Fibroblast of gingiva (primary cell): ENCODE data around the gene CA7.
"Not testable (repeated sequence)": the region's sequence is repeated elsewhere in the genome, so short reads cannot be mapped to it uniquely, and the experiment has no call there.

ENCODE experiments used
- DNase-seq: peaks from one replicate; pipeline ENCODE4 v3.0.0-alpha.2; 2011; ENCODE audit warnings: low read depth

Gene CA7

DNA sequence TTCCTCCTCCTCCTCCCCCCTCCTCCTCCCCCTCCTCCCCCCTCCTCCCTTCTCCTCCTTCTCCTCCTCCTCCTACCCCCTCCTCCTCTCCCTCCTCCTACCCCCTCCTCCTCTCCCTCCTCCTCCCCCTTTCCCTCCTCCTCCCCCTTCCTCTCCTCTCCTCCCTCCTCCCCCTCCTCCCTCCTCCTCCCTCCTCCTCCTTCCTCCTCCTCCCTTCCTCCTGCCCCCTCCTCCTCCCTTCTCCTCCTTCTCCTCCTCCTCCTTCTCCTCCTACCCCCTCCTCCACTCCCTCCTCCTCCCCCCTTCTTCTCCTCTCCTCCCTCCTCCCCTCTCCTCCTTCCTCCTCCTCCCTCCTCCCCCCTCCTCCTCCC lies 29.5 kb downstream of the CA7 start:
- DNase-seq: no peak

DNA sequence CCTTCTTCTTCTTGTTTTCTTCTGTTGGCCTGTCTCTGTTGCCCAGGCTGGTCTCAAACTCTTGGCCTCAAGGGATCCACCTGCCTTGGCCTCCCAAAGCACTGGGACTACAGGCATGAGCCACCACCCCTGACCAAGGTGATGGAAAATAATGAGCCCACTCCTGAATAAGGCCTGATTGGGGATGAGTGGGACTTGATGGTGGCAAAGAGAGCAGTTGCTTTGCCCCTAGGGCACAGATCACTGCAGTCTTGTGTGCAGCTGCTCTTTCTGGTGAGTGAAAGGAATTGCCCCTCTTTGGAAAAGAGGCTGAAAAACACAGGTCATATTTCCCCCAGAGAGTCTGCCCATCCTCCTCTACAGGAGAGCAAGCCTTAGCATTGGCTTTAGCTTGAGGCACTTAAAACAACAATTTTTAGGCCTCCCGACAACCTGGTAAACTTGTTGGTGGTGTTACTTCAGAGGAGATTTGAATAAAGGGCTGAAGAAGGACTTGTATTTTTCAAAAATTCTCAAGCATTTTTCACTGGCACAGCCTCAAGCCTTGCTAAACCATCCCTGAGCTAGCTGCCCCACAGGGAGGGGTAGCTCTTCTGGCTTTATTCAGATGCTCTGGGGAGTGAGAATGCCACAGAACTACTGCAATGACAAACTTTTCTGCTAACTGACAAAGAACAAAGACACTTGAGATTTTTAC lies 30.0 kb downstream of the CA7 start:
- peak; percentile 70 for DNase-seq

DNA sequence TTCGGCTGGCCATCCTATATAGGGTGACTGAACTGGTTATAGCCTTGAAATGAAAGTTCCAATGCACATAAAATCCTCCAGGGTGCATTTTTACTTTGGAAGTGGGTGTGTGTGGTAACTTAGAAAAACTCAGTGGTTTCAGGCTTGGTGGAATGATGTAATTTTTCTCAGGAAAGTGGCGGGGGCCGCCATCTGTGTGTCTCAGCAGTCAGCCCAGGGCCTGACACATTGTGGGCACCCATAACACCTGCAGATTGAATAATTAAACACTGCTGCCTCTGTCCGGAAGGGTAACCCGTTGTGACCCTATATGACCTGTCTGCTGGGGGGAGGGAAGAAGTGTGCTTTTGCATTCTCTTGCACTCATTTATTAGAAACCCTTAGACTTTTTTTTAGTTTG lies 33.9 kb downstream of the CA7 start:
- no peak for DNase-seq

DNA sequence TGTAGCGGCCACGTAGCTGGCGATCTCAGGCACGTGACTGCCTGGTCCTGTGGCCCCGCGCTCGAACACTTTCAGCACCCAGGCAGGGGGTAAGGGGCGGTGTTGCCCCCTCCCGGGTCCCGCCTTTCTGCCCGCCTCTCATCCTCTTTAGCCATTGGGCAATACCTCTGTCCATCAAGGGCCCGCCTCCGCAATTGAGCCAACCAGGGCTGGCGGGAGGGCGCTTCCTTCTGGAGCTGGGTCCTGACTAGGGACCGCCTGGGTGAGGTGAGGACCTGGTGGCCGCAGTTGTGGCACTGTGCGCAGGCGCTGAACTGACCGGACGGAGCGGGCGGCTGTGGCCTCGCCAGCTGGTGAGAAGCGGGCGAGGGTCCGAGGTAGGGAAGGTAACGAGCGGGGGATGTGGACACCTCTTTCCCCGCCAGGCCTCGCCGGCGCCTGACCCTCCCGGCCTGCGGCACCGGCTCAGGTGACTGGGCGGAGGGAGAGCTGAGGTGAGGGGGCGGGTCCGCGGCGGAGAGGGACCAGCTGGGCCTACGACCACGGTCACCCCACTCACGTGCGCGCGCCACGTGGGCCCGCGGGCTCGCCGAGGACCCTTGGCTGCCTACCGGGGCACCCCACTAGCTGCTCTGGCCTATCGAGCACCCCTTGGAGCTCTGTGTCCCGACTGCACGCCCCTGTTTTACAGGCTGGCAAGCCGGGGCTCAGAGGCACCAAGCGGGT lies 36.2 kb downstream of the CA7 start, which contains the start of gene PDP2:
TSS of gene PDP2 (plus strand) at position 228 of the 726 bp plus-strand sequence. CDS start 3,770 bp downstream, outside the sequence.
- DNase-seq: peak; percentile 95

DNA sequence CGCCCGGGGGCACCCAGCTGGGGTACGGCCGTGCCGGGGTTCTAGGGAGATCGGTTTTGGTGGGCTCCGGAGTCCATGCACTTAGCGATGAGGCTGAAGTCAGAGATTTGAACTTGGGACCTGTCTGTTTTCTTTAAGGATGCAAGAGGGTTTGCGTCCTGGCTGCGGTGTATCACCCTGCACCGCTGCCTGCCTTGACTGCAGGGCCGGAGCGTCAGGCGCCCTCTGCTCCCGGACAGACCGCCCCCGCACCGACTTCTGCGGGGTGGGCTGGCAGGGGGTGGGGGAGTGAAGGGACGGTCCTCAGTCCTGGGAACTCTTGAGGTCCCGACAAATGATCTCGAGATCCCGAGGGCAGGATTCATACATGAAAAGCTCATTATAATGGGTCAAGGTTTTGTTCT lies 36.8 kb downstream of the CA7 start:
- DNase-seq: no peak

DNA sequence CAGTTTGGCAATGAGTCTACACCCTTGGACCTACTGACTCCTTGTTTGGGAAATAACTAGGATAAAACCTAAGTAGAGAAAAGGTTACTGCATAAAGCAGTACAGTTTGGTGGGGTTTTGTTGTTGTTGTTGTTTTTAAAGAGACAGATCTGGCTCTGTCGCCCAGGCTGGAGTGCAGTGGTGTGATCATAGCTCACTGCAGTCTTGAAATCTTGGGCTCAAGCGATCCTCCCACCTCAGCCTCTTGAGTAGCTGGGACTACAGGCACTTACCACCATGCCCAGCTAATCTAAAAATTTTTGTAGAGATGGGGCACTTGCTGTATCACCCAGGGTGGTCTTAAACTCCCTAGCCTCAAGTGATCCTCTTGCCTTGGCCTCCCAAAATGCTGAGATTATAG lies 37.3 kb downstream of the CA7 start:
- no peak for DNase-seq

DNA sequence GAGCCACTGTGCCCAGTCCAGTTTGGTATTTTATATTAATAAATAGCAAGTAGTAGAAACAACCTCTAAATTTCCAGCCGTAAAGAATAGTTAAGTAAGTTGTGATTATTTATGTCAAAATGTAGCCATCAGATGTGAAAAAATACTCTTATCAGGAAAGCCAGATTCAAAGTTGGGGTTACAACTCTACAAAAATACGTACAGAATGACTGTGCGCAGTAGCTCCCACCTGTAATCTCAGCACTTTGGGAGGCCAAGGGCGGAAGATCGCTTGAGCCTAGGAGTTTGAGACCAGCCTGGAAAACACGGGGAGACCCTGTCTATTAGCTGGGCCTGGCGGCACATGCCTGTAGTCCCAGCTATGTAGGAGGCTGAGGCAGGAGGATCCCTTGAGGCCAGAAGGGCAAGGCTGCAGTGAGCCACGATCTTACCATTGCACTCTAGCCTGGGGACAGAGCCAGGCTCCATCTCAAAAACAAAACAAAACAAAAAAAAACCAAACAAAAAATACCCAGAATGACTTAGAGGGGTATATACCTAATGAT lies 37.8 kb downstream of the CA7 start:
- DNase-seq: no peak

DNA sequence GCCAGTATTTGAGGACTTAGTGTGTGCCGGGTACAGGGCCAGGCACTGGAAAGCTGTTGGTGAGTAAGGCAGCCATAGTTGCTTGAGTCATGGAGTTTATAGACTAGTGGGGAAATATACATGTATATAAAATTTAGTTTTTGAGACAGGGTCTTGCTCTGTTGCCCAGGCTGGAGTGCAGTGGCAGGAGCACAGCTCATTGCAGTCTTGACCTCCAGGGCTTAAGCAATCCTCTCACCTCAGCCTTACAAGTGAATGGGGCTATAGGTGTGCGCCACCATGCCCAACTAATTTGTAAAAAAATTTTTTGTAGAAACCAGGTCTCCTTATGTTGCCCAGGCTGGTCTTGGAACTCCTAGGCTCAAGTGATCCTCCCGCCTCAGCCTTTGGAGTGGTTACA lies 38.5 kb downstream of the CA7 start:
- no peak for DNase-seq

DNA sequence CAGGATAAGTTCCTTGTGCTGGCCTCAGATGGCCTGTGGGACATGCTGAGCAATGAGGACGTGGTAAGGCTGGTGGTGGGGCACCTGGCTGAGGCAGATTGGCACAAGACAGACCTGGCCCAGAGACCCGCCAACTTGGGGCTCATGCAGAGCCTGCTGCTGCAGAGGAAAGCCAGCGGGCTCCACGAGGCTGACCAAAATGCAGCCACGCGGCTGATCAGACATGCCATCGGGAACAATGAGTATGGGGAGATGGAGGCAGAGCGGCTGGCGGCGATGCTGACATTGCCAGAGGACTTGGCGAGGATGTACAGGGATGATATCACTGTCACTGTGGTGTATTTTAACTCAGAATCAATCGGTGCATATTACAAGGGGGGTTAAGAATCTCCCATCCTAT lies 41.3 kb downstream of the CA7 start:
- no peak for DNase-seq

DNA sequence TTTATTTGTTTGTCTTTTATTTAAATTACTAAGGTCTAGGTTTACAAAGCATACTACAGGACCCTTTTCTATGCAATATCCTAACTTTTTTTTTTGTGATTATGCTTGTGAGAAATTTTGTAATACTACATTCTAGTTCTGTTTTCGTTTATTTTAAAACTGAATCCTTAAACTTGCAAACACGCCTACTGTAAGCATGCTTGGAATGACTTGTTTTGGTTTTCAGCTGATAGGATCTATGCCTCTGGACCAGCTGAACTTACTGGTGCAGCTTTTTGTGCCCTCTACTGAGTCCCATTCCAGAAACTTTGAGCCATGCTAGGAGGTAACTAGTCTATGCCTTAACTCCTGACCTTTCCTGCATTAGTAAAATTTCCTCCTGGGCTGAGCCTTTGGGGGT lies 42.1 kb downstream of the CA7 start:
- peak; percentile 50 for DNase-seq

DNA sequence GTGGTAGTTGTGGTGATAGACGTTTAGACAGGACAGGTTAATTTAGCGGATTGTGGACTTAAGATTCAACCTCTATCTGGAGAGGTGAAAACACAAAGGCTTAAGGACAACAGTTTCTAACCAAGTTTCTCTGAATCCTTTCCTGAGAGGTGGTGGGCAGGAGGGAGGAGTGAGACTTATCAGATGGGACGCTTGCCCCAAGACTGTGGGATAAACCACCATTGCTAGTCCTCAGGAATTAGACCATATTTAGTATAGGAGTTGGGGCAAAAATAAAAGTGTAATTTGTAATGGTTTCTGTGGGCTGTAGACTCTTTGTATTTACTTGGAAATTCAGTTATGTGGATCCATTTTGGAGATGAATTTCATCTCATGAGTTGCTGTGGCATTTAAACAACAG lies 42.7 kb downstream of the CA7 start:
- no peak for DNase-seq

DNA sequence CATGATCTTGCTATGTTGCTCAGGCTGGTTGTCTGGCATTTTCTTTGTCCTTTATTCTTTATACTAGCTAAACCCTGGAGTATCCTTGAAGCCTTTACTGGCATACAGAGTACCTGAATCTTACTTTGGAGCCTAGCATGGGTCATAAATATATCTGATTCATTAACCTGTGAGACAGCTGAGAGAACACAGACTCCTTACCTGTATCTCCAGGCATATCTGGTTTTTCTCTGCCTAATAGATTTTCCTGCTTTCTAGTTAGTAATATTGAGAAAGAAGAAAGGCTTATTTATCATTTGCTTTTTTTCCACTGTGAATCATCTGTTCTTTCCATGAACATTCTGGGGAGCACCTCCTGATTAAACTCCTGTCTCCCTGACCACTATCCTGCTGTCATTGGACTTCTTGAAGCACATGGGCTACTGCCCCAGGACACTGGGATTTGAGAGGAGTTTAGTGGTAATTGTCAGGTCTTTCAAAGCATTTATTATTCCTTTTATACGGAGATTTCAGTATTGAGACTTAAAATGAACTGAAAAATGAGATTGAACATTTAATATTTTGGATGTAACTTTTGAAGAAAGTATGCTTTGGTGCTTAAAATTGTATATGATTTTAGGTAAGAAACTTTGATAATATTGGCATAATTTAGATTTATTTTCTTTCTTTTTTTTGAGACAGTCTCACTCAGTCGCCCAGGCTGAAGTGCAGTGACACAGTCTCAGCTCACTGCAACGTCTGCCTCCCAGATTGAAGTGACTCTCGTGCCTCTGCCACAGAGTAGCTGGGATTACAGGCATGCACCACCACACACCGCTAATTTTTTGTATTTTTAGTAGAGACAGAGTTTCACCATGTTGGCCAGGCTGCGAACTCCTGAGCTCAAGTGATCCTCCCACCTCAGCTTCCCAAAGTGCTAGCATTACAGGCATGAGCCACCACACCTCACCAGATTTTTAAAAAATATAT lies 44.7 kb downstream of the CA7 start:
- DNase-seq: no peak

DNA sequence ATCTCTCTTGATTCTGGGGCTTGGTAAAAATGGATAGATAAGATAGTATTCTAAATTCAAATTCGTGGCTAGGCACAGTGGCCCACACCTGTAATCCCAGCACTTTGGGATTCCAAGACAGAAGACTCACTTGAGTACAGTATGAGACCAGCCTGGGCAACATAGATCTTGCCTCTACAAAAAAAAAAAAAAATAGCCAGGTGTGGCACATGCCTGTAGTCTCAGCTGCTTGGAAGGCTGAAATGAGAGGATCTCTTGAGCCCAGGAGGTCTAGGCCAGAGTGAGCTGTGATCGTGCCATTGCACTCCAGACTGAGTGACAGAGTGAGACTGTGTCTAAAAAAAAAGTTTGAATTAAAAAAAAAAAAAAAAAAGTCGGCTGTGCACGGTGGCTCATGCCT lies 45.4 kb downstream of the CA7 start:
- DNase-seq: no peak

DNA sequence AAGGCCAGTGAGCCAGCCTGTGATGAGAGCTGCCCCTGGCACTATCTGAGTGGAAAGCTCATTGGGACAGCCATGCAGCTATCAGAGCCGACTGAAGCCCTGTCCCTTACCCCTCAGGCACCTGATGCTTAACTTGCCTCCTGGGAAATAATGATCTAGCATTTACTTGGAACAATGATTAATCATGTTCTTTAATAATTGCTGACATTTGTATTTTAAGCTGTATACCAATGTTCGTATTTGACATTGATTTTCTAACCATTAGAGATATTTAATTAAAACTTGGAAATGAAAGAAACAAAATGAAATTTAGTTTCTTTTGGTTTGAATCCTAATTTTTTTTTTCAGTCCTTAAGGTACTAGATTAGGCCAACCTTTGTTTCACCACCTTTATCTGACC lies 46.6 kb downstream of the CA7 start:
- no peak for DNase-seq

DNA sequence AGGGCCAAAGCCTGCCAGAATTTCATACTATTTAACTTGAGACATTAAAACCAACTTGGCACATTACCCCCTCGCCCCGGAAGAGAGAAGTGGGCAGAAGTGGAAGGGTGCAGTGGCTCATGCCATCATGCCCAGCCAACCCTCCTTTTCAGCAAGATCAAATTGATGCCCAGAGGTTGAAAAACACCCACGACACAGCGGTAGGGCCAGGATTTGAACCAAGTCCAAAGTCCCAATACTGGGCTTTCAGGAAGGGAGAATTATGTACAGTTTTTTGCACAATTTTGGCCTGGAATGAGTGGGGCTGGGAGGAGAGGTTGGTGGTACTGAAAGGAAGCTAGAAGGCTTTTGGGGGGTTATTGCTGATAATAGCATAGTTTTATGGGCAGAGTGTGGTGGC lies 47.1 kb downstream of the CA7 start:
- DNase-seq: no peak

DNA sequence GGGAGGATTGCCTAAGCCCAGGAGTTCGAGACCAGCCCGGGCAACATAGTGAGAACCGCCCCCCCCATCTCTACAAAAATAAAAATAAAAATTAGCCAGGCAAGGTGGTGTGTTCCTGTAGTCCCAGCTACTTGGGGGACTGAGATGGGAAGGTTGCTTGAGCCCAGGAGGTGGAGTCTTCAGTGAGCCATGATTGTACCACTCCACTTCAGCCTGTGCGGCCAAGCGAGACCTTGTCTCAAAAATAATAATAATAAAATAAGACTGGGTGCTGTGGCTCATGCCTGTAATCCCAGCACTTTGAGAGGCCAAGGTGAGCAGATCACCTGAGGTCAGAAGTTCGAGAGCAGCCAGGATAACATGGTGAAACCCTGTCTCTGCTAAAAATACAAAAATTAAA lies 47.6 kb downstream of the CA7 start:
- no peak for DNase-seq

DNA sequence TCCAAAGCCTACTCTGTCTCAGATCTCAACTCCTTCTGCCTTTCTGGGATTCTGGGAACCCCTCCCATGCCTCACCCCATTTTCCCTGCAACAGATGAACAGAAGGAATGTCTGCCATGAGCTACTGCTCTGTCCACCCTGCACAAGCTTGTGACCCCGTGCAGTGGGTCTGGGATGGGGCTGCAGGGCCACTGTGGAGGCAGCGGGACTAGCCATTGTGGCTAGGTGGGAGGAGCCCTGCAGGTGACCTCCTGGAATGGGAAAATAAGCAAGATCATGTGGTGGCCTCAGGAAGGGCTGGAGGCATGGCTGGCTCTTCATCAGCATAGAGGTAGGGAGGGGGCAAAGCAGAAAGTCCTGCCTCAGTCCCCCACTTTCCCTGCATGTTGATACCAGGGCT lies 49.8 kb downstream of the CA7 start:
- no peak for DNase-seq

DNA sequence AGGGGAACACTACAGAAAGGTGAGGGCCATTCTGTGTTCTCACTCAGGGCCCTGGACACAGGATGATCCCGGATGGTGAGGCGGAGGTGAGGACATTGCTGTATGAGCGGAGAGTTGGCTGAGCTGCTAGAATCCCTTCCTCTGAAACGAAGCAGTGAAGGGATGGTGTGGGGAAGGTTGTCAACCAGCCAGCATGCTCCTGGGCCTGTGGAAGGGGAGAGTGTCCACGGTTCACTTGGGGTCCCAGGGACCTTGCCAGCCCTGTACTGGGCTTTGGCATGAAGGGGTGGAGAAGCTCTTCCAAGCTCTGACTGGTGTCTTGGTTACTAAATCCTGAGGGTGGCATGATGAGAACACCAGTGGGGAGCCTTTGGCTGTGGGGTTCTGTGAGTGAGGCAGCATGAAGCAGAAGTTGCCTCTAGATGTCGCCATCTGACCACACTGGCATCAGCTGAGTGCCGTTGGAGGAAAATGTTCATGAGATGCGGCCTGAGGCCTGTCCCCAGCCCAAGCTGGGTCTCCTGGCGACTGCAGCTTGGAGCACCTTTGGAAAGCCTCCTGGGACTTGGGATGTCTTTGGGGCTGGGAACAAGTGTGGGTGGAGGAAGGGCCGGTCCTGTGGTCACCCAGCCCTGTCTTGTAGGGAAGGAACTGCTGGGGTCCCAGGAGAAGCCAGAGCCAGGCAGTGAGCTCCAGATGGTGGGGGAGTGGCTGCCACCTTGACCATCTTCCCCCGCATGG lies 50.9 kb downstream of the CA7 start:
- DNase-seq: peak; percentile 64

DNA sequence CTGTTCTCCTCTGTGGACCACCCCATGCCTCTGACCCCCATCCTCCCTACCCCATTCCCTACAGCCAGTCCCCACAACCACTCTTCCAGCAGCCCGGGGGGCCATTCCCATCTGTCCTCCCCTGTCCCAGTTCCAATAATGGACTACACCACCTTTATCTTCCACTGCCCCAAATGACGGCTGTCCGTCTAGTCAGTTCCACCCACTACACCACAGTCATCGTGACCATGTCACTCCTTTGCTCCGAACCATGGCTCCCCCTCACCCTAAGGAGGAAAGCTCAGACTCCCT lies 51.4 kb downstream of the CA7 start:
- DNase-seq: no peak

DNA sequence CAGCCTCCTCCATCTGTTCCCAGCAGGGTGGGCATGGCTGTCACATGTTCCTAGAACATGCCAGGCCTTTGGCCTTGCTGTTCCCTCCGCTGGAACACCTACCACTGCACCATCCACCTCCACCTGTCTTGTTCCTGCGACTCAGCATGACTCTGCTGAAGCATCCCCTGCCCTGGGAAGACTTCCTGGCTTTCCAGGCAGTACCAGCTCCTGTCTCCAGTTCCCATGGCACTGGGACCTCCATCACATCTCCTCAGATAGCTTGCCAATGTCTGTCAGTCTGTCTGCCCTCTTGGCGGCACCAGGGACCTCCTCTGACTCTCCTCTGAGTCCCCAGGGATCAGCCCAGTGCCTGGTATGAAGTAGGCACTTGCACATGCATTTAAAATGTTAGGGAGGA lies 51.8 kb downstream of the CA7 start:
- DNase-seq: no peak

DNA sequence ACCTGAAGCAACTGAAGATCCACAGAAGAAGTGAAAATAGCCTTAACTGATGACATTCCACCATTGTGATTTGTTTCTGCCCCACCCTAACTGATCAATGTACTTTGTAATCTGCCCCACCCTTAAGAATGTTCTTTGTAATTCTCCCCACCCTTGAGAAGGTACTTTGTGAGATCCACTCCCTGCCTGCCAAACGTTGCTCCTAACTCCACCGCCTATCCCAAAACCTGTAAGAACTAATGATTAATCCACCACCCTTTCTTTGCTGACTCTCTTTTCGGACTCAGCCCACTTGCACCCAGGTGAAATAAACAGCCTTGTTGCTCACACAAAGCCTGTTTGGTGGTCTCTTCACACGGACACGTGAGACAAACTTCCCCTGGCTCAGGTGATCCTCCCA lies 52.5 kb downstream of the CA7 start:
- not testable (repeated sequence) for DNase-seq

DNA sequence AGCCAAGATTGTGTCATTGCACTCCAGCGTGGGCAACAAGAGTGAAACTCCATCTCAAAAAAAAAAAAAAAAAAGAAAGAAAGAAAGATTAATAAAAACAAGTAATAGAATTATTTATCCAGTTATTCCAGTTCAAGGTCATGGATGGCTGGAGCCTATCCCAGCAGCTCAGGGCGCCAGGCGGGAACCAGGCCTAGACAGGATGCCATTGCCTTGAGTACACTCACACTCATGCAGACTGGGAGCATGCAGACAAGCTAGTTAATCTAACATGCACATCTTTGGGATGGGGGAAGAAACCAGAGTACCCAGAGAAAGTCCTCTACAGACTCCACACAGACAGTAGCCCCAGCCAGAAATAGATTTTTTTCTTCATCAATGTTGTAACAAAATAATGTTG lies 54.0 kb downstream of the CA7 start:
- peak; percentile 46 for DNase-seq
